ENCODE measurements around the gene ACSL5. TPM values are rescaled to one million over a fixed set of nuclear protein-coding genes. Genes with fewer than 3 reads are reported as not detected.

Gene ACSL5
- total and polyA plus RNA-seq, 10 of the 15 experiments (the other 5 are each of a cell fraction or from before 2014, with no cell fraction given) = 22.3 to 57.0 (median 46.4) TPM

- TF ChIP-seq ZNF274 (IDR thresholded peaks at IDR 0.05; ENCODE audit: insufficient read depth, insufficient read length) = no peak
- TF ChIP-seq BCL11A (IDR thresholded peaks at IDR 0.05; ENCODE audit: low read depth, low read length) = no peak
- ChIA-PET RAD21 (ENCODE audit: unreplicated experiment) (no interaction called here), SMC1A (ENCODE audit: uncharacterized antibody, unreplicated experiment) (no interaction called here), CTCF (interaction anchor here (2.1 kb wide), 1 partner anchor 13 kb away, joined by 7 read pairs; no protein-coding TSS in a partner anchor), POLR2A (no interaction called here)
- Histone ChIP-seq H3K27ac (ENCODE audit: control insufficient read depth, insufficient read depth) (no peak overlapping the region), H3K9me3 (replicated peaks; ENCODE audit: control insufficient read depth, insufficient read depth, low read length) (no peaks in the 10 kb centered on the region), H3K4me3 (no peak overlapping the region), H3K79me2 (ENCODE audit: control insufficient read depth, insufficient read depth, low read length) (no peaks in the 10 kb centered on the region), H4K20me1 (ENCODE audit: control insufficient read depth, insufficient read depth) (no peaks in the 10 kb centered on the region), H3K27me3 (replicated peaks in 1 of 2; ENCODE audit: control insufficient read depth in 2 of 2, insufficient read depth in 2 of 2, low read length in 1 of 2) (no peaks in the 10 kb centered on the region), H3K4me1 (ENCODE audit: control insufficient read depth, insufficient read depth, low read length) (no peaks in the 10 kb centered on the region), H2AFZ (ENCODE audit: control insufficient read depth, low read depth, low read length) (no peak overlapping the region), H3K9ac (ENCODE audit: control insufficient read depth, insufficient read depth, low read length) (no peak overlapping the region), H3K36me3 (ENCODE audit: control insufficient read depth in 2 of 2, insufficient read depth in 2 of 2, low read length in 1 of 2) (peaks cover 4 to 35% of the 10 kb centered on the region in 2 experiments), H3K4me2 (ENCODE audit: control insufficient read depth, insufficient read depth) (no peak overlapping the region)
- FAIRE-seq (no peak), ATAC-seq (no peak), DNase-seq (ENCODE audit: low read depth, low spot score) (no peak)
- in situ Hi-C loops (cut with MboI) (no loop called here), intact Hi-C loops (cut with micrococcal nuclease; ENCODE audit: unreplicated experiment) (no loop called here)
- 92% methylated on average over 3 of the region's 3 CpGs for WGBS (ENCODE audit: insufficient coverage, insufficient replicate concordance, low lambda C conversion rate, missing lambda C conversion rate)
- no TSS peak for BruUV-seq (replicated peaks)
Measured at GRCh38 chr10:112421731-112422130, 47.8 kb downstream of the ACSL5 start.

- FAIRE-seq (no peak), ATAC-seq (no peak), DNase-seq (ENCODE audit: low read depth, low spot score) (no peak)
- Histone ChIP-seq H3K36me3 (ENCODE audit: control insufficient read depth in 2 of 2, insufficient read depth in 2 of 2, low read length in 1 of 2) (peaks cover 4 to 32% of the 10 kb centered on the region in 2 experiments), H3K4me3 (no peak overlapping the region), H3K9me3 (replicated peaks; ENCODE audit: control insufficient read depth, insufficient read depth, low read length) (no peaks in the 10 kb centered on the region), H2AFZ (ENCODE audit: control insufficient read depth, low read depth, low read length) (no peak overlapping the region), H4K20me1 (ENCODE audit: control insufficient read depth, insufficient read depth) (no peaks in the 10 kb centered on the region), H3K27ac (ENCODE audit: control insufficient read depth, insufficient read depth) (no peak overlapping the region), H3K27me3 (replicated peaks in 1 of 2; ENCODE audit: control insufficient read depth in 2 of 2, insufficient read depth in 2 of 2, low read length in 1 of 2) (no peaks in the 10 kb centered on the region), H3K4me1 (ENCODE audit: control insufficient read depth, insufficient read depth, low read length) (no peaks in the 10 kb centered on the region), H3K4me2 (ENCODE audit: control insufficient read depth, insufficient read depth) (no peak overlapping the region), H3K9ac (ENCODE audit: control insufficient read depth, insufficient read depth, low read length) (no peak overlapping the region), H3K79me2 (ENCODE audit: control insufficient read depth, insufficient read depth, low read length) (no peaks in the 10 kb centered on the region)
- ChIA-PET RAD21 (ENCODE audit: unreplicated experiment) (no interaction called here), CTCF (interaction anchor here (0.6 to 2.5 kb wide), 8 partner anchors 10 to 284 kb away, joined by 3 to 17 read pairs (median 4); no protein-coding TSS in a partner anchor), SMC1A (ENCODE audit: uncharacterized antibody, unreplicated experiment) (interaction anchor here (3.5 kb wide), 1 partner anchor 10 kb away, joined by 16 read pairs; no protein-coding TSS in a partner anchor), POLR2A (no interaction called here)
- intact Hi-C loops (cut with micrococcal nuclease; ENCODE audit: unreplicated experiment) (no loop called here), in situ Hi-C loops (cut with MboI) (no loop called here)
- TF ChIP-seq MTA2 (IDR thresholded peaks at IDR 0.05; ENCODE audit: low read depth) (no peak), IRF5 (IDR thresholded peaks at IDR 0.05; ENCODE audit: borderline replicate concordance) (no peak)
- 100% methylated on average over 2 of the region's 2 CpGs for WGBS (ENCODE audit: insufficient coverage, insufficient replicate concordance, low lambda C conversion rate, missing lambda C conversion rate)
- no TSS peak for BruUV-seq (replicated peaks)
Measured at GRCh38 chr10:112424651-112425050, 50.7 kb downstream of the ACSL5 start.

Measured in GM12878 (cell line).